ENCODE data around the gene NCAPD2.

DNA sequence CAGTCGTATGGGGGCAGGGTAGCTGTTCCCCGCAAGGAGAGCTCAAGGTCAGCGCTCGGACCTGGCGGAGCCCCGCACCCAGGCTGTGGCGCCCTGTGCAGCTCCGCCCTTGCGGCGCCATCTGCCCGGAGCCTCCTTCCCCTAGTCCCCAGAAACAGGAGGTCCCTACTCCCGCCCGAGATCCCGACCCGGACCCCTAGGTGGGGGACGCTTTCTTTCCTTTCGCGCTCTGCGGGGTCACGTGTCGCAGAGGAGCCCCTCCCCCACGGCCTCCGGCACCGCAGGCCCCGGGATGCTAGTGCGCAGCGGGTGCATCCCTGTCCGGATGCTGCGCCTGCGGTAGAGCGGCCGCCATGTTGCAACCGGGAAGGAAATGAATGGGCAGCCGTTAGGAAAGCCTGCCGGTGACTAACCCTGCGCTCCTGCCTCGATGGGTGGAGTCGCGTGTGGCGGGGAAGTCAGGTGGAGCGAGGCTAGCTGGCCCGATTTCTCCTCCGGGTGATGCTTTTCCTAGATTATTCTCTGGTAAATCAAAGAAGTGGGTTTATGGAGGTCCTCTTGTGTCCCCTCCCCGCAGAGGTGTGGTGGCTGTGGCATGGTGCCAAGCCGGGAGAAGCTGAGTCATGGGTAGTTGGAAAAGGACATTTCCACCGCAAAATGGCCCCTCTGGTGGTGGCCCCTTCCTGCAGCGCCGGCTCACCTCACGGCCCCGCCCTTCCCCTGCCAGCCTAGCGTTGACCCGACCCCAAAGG lies 41.2 kb downstream of the NCAPD2 start:
- no peak for TF ChIP-seq CTCF (IDR thresholded peaks at IDR 0.05)
- peak; percentile 44 for TF ChIP-seq POLR2A (IDR thresholded peaks at IDR 0.05; ENCODE audit: low read depth)
